ENCODE measurements around the gene ARF6. TPM values are rescaled to one million over a fixed set of nuclear protein-coding genes. Genes with fewer than 3 reads are reported as not detected.

ARF6 gene
- total RNA-seq: 10 to 100 TPM; 55.8 to 58.9 TPM
- long read RNA-seq, donor 1, transcript ARF6-201 (2 exons, 3,865 nt): major isoform, 63 of 85 reads
- long read RNA-seq, donor 1, partial matches to known transcripts: 0 of 85 reads
- long read RNA-seq, donor 1, other reads (novel, unspliced or antisense): 22 of 85 reads
- long read RNA-seq, donor 2, partial matches to known transcripts: 0 of 15 reads
- long read RNA-seq, donor 2, other reads (novel, unspliced or antisense): 15 of 15 reads

- intact Hi-C loops (cut with DNase I): loop anchor here in 1 of 2 donors (10.0 kb wide), 1 partner anchor 112 kb away; no protein-coding TSS in a partner anchor
- DNase-seq (ENCODE audit: low spot score): peak; percentile 100
Measured at GRCh38 chr14:49892636-49893308, at the start of gene ARF6. ARF6 (plus strand) TSS chr14:49893082; CDS start chr14:49893737, 655 bp downstream.

GRCh38 chr14:49849213-49849847 is 43.6 kb upstream of the ARF6 start:
- DNase-seq (ENCODE audit: low spot score): no peak
- intact Hi-C loops (cut with DNase I): no loop called here

- no peak for DNase-seq (ENCODE audit: low spot score)
- intact Hi-C loops (cut with DNase I): no loop called here
Measured at GRCh38 chr14:49851813-49852212, 41.1 kb upstream of the ARF6 start.

GRCh38 chr14:49852301-49853157 is 40.4 kb upstream of the ARF6 start, which contains the start of gene NEMF:
NEMF (minus strand) TSS chr14:49852788; CDS start chr14:49852753, 35 bp downstream.
- peak; percentile 96 for DNase-seq (ENCODE audit: low spot score)
- intact Hi-C loops (cut with DNase I): no loop called here

- intact Hi-C loops (cut with DNase I): no loop called here
- DNase-seq (ENCODE audit: low spot score): no peak
Measured at GRCh38 chr14:49853158-49853477, 39.8 kb upstream of the ARF6 start.

- DNase-seq (ENCODE audit: low spot score): peak; percentile 86
- intact Hi-C loops (cut with DNase I): no loop called here
Measured at GRCh38 chr14:49853572-49854375, 39.1 kb upstream of the ARF6 start.

GRCh38 chr14:49857427-49858003 is 35.4 kb upstream of the ARF6 start:
- DNase-seq (ENCODE audit: low spot score): no peak
- intact Hi-C loops (cut with DNase I): no loop called here

GRCh38 chr14:49858383-49858782 is 34.5 kb upstream of the ARF6 start:
- DNase-seq (ENCODE audit: low spot score): no peak
- intact Hi-C loops (cut with DNase I): no loop called here

GRCh38 chr14:49860988-49861698 is 31.7 kb upstream of the ARF6 start:
- DNase-seq (ENCODE audit: low spot score): no peak
- intact Hi-C loops (cut with DNase I): loop anchor here in 1 of 2 donors (5.0 to 10.0 kb wide), 2 partner anchors 144 to 246 kb away; no protein-coding TSS in a partner anchor

- peak; percentile 92 for DNase-seq (ENCODE audit: low spot score)
- intact Hi-C loops (cut with DNase I): loop anchor here in 1 of 2 donors (5.0 to 10.0 kb wide), 2 partner anchors 143 to 246 kb away; no protein-coding TSS in a partner anchor
Measured at GRCh38 chr14:49861699-49862088, 31.2 kb upstream of the ARF6 start.

GRCh38 chr14:49862089-49862673 is 30.7 kb upstream of the ARF6 start:
- DNase-seq (ENCODE audit: low spot score): peak; percentile 94
- intact Hi-C loops (cut with DNase I): loop anchor here in 1 of 2 donors (5.0 to 10.0 kb wide), 2 partner anchors 143 to 245 kb away; no protein-coding TSS in a partner anchor

GRCh38 chr14:49863487-49864281 is 29.2 kb upstream of the ARF6 start:
- intact Hi-C loops (cut with DNase I): loop anchor here in 1 of 2 donors (5.0 to 10.0 kb wide), 2 partner anchors 141 to 244 kb away; no protein-coding TSS in a partner anchor
- no peak for DNase-seq (ENCODE audit: low spot score)

- DNase-seq (ENCODE audit: low spot score): peak; percentile 89
- intact Hi-C loops (cut with DNase I): loop anchor here in 1 of 2 donors (10.0 kb wide), 1 partner anchor 139 kb away; no protein-coding TSS in a partner anchor
Measured at GRCh38 chr14:49865431-49865859, 27.4 kb upstream of the ARF6 start.

GRCh38 chr14:49867831-49868719 is 24.8 kb upstream of the ARF6 start:
- intact Hi-C loops (cut with DNase I): loop anchor here in 1 of 2 donors (10.0 kb wide), 1 partner anchor 137 kb away; no protein-coding TSS in a partner anchor
- DNase-seq (ENCODE audit: low spot score): peak; percentile 99

GRCh38 chr14:49868720-49869114 is 24.2 kb upstream of the ARF6 start:
- no peak for DNase-seq (ENCODE audit: low spot score)
- intact Hi-C loops (cut with DNase I): loop anchor here in 1 of 2 donors (10.0 kb wide), 1 partner anchor 136 kb away; no protein-coding TSS in a partner anchor
